Placental pericyte (primary cell): ENCODE results near the gene APOL4. TPM values are rescaled to one million over a fixed set of nuclear protein-coding genes. Genes with fewer than 3 reads are reported as not detected.

ENCODE experiments used
- total RNA-seq: library from RNA; depleted of rRNA; stranded (reverse); fragments of >200 nt; gene quantifications from 2 replicates; pipeline ENCODE4 v1.2.3, GENCODE V29; 2012

Gene APOL4, protein sequence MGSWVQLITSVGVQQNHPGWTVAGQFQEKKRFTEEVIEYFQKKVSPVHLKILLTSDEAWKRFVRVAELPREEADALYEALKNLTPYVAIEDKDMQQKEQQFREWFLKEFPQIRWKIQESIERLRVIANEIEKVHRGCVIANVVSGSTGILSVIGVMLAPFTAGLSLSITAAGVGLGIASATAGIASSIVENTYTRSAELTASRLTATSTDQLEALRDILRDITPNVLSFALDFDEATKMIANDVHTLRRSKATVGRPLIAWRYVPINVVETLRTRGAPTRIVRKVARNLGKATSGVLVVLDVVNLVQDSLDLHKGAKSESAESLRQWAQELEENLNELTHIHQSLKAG
- total RNA-seq, result under 0.01 and 0.44 TPM in 2 replicates

DNA sequence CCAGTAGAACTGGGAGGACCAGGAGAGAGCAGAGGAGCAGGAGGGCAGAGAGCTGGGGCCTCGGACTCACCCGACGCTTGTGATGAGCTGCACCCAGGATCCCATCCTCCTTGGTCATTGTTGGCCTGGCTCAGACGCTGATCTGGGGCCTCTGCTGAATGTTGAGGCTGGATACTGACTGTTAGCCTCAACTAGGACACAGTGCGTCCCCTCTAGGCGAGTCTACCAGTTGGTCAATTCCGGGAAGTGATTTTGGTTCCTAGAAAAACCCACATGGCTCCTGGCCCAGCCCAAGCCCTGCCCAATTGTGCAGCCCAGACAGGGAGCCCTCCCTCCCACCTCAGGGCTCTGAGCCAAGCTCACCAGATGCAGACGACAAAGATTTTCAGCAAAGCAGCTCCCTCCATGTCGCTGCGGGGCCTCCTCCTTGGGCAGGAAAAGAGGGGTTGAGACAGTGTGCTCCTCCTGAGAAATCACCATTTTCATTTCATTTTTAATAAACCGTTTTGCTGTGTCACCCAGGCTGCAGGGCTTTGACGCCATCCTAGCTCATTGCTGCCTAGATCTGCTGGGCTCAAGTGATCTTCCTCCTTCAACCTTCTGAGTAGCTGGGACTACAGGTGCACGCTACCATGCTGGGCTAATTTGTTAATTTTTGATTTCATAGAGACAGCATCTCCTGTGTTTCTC, at the start of gene APOL4:
APOL4 (minus strand) TSS at position 180 of the 690 bp plus-strand sequence; CDS start at position 105, 75 bp downstream.

DNA sequence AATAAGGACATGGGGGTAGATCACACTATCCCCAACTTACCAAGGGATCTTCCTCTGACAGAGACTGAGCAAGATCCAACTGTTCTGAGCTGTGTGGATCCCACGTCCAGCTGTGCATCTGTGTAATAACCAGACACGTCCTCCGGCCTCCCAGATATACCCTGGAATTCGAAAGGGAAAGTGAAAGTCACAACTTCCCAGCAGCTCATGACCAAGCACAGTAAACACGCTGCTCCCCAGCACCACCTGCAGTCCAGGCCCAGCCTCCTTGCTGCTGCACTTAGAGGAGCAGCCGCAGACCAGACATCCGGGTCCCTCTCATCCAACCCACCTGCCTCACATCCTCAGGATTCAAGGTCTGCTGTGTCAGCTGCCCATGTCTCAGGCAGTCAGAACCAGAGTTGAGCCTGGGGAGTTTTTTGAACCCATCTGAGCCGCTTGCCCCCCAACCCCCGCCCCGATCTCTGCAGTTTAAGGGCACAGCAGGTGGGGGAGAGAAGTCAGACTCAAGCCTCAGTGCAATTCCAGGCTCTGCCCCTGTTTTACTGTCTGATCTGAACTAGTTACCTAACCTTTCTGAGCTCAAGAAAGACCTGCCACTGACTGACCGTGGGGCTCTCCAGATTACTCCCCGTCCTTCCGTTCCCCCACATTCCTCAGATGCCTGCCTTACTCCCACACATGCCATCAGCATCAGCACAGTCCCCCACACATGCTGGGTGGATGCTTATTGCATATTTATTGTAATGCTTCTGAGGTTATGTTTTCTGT, 38.0 kb upstream of the APOL4 start, which contains the start of gene APOL2:
APOL2 (minus strand) TSS at position 127 of the 771 bp plus-strand sequence. CDS start 6,365 bp downstream, outside the sequence.

DNA sequence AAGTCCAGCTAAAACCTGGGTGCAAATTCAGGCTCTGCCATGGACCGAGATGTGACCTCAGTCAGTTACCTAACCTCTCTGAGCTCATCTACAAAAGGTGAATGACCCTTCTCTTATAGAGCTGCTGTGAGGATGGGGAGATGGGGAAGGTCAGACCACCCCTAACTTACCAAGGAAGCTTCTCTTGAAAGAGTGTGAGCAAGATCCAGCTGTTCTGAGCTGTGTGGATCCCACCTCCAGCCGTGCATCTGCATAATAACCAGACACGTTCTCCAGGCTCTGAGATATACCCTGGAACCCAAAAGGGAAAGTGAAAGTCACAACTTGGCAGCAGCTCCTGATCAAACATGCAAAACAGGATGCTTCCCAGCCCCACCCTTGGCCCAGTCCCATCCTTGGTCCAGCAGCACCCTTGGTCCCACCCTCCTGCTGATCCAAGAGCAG, 41.1 kb downstream of the APOL4 start, which contains the start of gene APOL3:
APOL3 (minus strand) TSS at position 257 of the 444 bp plus-strand sequence. CDS start 11,700 bp downstream, outside the sequence.

Other genes starting within 250 kb of the APOL4 start
- gene RBFOX2, start 173.0 kb downstream of the APOL4 start, total RNA-seq, result 107 and 205 TPM in 2 replicates
- gene APOL3, start 41.1 kb downstream of the APOL4 start, total RNA-seq, result 11.6 and 11.9 TPM in 2 replicates
- gene APOL2, start 37.7 kb upstream of the APOL4 start, total RNA-seq, result 51.0 and 62.9 TPM in 2 replicates
- gene APOL1, start 51.3 kb upstream of the APOL4 start, total RNA-seq, result 9.3 and 31.3 TPM in 2 replicates
- 1,033 and 1,337 TPM in 2 replicates for gene MYH9, start 186.2 kb upstream of the APOL4 start, total RNA-seq